B cell (primary cell): ENCODE results near the gene TIAL1. TPM values are rescaled to one million over a fixed set of nuclear protein-coding genes. Genes with fewer than 3 reads are reported as not detected.
"Not testable (repeated sequence)": the region's sequence is repeated elsewhere in the genome, so short reads cannot be mapped to it uniquely, and the experiment has no call there.

Experiments
- ATAC-seq: fragments of 200-7000 bp; cut with Tn5 transposase; one replicate; pipeline ENCODE4 v1.10.0; 2021; ENCODE audit warnings: low read depth, mild to moderate bottlenecking, moderate number of reproducible peaks, moderate library complexity
- CTCF ChIA-PET: fragments of 350-600 bp; sonication (Branson Sonifier 250); formaldehyde crosslinking; loops from one replicate; lab custom pipeline; 2021; ENCODE audit warnings: antibody characterized with exemption, inconsistent platforms; lab: Charles Lee
- POLR2A ChIA-PET: fragments of 350-600 bp; sonication (Branson Sonifier 250); formaldehyde crosslinking; loops from one replicate; lab custom pipeline; 2021; ENCODE audit warnings: antibody characterized with exemption; lab: Charles Lee
- DNase-seq: peaks from one replicate; pipeline ENCODE4 v3.0.0; 2013
- H2AFZ ChIP-seq: 2 replicates; pipeline ENCODE4 v1.6.1; 2012; ENCODE audit warnings: mild to moderate bottlenecking, low read depth, low read length; ENCODE audit not compliant: insufficient read depth, poor library complexity, severe bottlenecking
- H3K27ac ChIP-seq, 2 donors: 1 replicate in 1 of 2; 2 replicates in 1 of 2; pipeline ENCODE4 v1.5.1; 2012 to 2013; ENCODE audit warnings: low read length in 2 of 2, mild to moderate bottlenecking in 2 of 2, moderate library complexity in 1 of 2
- H3K27me3 ChIP-seq, 4 experiments: fragments of 200-600 bp in 1 of 4; sonication (generic) in 1 of 4; replicated peaks in 1 of 4; 1 replicate in 2 of 4; 2 replicates in 2 of 4; pipeline versions ENCODE4 v1.6.1 to v1.7.0; 2013 to 2016; ENCODE audit warnings: low read length in 3 of 4, mild to moderate bottlenecking in 2 of 4, mixed read lengths in 1 of 4, moderate library complexity in 1 of 4; ENCODE audit not compliant: insufficient read depth in 4 of 4, control insufficient read depth in 3 of 4; ENCODE audit errors: control extremely low read depth in 1 of 4
- H3K36me3 ChIP-seq, 2 experiments: replicated peaks in 1 of 2; 1 replicate in 1 of 2; 2 replicates in 1 of 2; pipeline versions ENCODE4 v1.6.1 to v1.7.1; 2013; ENCODE audit warnings: low read length in 1 of 2; ENCODE audit not compliant: insufficient read depth in 2 of 2, control insufficient read depth in 1 of 2; ENCODE audit errors: control extremely low read depth in 1 of 2, extremely low read depth in 1 of 2
- H3K4me1 ChIP-seq, 2 donors: fragments of 200-600 bp in 1 of 2; sonication (generic) in 1 of 2; 1 replicate in 1 of 2; 2 replicates in 1 of 2; pipeline versions ENCODE4 v1.5.1 to v1.6.1; 2013 to 2017; ENCODE audit warnings: low read length in 2 of 2; ENCODE audit not compliant: control insufficient read depth in 2 of 2, insufficient read depth in 2 of 2
- H3K4me2 ChIP-seq: replicated peaks from 2 replicates; pipeline ENCODE3; 2012; ENCODE audit warnings: mild to moderate bottlenecking, low read depth, low read length; ENCODE audit not compliant: poor library complexity, severe bottlenecking
- H3K4me3 ChIP-seq, 5 experiments: fragments of 200-600 bp in 1 of 5; sonication (generic) in 1 of 5; 1 replicate in 3 of 5; 2 replicates in 2 of 5; pipeline versions ENCODE4 v1.5.1 to v1.7.0; 2011 to 2016; ENCODE audit warnings: low read length in 4 of 5, mild to moderate bottlenecking in 4 of 5, low read depth in 2 of 5, control low read depth in 1 of 5, moderate library complexity in 1 of 5; ENCODE audit not compliant: insufficient read depth in 1 of 5; ENCODE audit errors: control extremely low read depth in 1 of 5, extremely low read depth in 1 of 5
- H3K79me2 ChIP-seq: fragments of 200-600 bp; sonication (generic); one replicate; pipeline ENCODE4 v1.6.0; 2016; ENCODE audit warnings: low read length; ENCODE audit not compliant: control insufficient read depth, insufficient read depth
- H3K9ac ChIP-seq: fragments of 200-600 bp; sonication (generic); 2 replicates; pipeline ENCODE4 v1.6.1; 2017; ENCODE audit warnings: mild to moderate bottlenecking, low read length, moderate library complexity
- H3K9me3 ChIP-seq, 3 donors: one replicate each; pipeline versions ENCODE4 v1.6.1 to v1.7.1; 2013; ENCODE audit warnings: low read length in 2 of 3; ENCODE audit not compliant: control insufficient read depth in 2 of 3, insufficient read depth in 1 of 3; ENCODE audit errors: control extremely low read depth in 1 of 3
- H4K20me1 ChIP-seq: 2 replicates; pipeline ENCODE4 v1.6.0; 2012; ENCODE audit warnings: mild to moderate bottlenecking, low read length; ENCODE audit not compliant: insufficient read depth, control insufficient read depth, poor library complexity, severe bottlenecking
- H3K27ac Mint-ChIP-seq: one replicate; pipeline ENCODE4 v1.8.0; 2021; ENCODE audit warnings: mixed read lengths
- H3K27me3 Mint-ChIP-seq: one replicate; pipeline ENCODE4 v1.8.0; 2021; ENCODE audit warnings: mixed read lengths
- H3K4me1 Mint-ChIP-seq: one replicate; pipeline ENCODE4 v1.8.0; 2021; ENCODE audit warnings: mixed read lengths
- H3K4me3 Mint-ChIP-seq: one replicate; pipeline ENCODE4 v1.8.0; 2021; ENCODE audit warnings: mixed read lengths
- H3K9me3 Mint-ChIP-seq: one replicate; pipeline ENCODE4 v1.8.0; 2022; ENCODE audit warnings: mixed read lengths; ENCODE audit not compliant: insufficient read depth
- EZH2 ChIP-seq: IDR thresholded peaks from 2 replicates; pipeline ENCODE4 v1.6.1; 2012; ENCODE audit warnings: borderline replicate concordance, low read depth, mild to moderate bottlenecking, moderate library complexity, low read length; ENCODE audit not compliant: insufficient read depth, poor library complexity, severe bottlenecking
- WGBS: methylation state at CpG from one replicate; pipeline ENCODE4 v1.1.5; 2013; ENCODE audit warnings: missing lambda C conversion rate; ENCODE audit not compliant: insufficient coverage; 5-methylcytosine and 5-hydroxymethylcytosine counted together
- intact Hi-C: fragments of 100-400 bp; cut with micrococcal nuclease; formaldehyde crosslinking; loops from one replicate; pipeline ENCODE4 v1.10.0; 2022
- polyA plus RNA-seq: library from polyadenylated mRNA; depleted of rRNA; stranded (reverse); fragments of >200 nt; gene quantifications from 2 replicates; pipeline ENCODE4 v1.2.3, GENCODE V29; 2012
- total RNA-seq, 2 donors: library from RNA; stranded (reverse); fragments of 120-200 nt in 1 of 2; gene quantifications; 1 replicate in 1 of 2; 2 replicates in 1 of 2; pipeline versions ENCODE4 v1.2.3 to v1.2.4, GENCODE V29; 2013 to 2022
- TF ChIP-seq, protein P1 (sequence below): fragments of 200-600 bp; IDR thresholded peaks from one replicate; pipeline ENCODE4 v1.8.0; 2022; ENCODE audit warnings: antibody characterized with exemption, mild to moderate bottlenecking

TIAL1 gene
- total and polyA plus RNA-seq, 2 donors (not counting 1 experiment from before 2014, with no cell fraction given): 98.5 to 159 TPM

DNA sequence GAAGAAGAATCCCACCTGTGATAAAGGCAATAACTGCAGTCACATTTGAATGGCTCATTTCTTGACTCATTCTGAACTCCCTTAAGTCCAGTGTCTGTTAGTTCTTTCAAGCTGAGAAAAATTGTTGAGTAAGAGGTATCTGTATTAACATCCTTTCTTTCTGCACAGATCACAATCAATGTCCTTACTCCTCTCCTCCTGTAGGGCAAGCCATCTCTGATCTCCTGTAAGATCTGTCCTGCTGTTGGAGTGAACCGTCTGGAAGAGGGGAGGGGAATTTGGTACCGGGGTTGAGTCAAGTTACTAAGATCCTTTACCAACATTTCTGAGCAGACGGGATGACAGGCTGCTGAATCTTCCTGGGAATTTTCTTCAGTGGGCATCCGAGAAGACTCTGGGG is 34.7 kb downstream of the TIAL1 start:
- Histone ChIP-seq H3K79me2 (no peaks in the 10 kb centered on the region), H3K9me3 (no peaks in the 10 kb centered on the region), H3K9ac (no peak overlapping the region), H3K4me3 (no peak overlapping the region), H3K36me3 (no peaks in the 10 kb centered on the region), H3K4me1 (peaks cover 6 to 11% of the 10 kb centered on the region in 2 donors), H3K4me2 (no peak overlapping the region), H4K20me1 (no peaks in the 10 kb centered on the region), H3K27ac (no peak overlapping the region), H2AFZ (no peak overlapping the region), H3K27me3 (no peaks in the 10 kb centered on the region)
- ChIA-PET POLR2A (no interaction called here), CTCF (no interaction called here)
- TF ChIP-seq EZH2: no peak
- TF ChIP-seq, protein P1, sequence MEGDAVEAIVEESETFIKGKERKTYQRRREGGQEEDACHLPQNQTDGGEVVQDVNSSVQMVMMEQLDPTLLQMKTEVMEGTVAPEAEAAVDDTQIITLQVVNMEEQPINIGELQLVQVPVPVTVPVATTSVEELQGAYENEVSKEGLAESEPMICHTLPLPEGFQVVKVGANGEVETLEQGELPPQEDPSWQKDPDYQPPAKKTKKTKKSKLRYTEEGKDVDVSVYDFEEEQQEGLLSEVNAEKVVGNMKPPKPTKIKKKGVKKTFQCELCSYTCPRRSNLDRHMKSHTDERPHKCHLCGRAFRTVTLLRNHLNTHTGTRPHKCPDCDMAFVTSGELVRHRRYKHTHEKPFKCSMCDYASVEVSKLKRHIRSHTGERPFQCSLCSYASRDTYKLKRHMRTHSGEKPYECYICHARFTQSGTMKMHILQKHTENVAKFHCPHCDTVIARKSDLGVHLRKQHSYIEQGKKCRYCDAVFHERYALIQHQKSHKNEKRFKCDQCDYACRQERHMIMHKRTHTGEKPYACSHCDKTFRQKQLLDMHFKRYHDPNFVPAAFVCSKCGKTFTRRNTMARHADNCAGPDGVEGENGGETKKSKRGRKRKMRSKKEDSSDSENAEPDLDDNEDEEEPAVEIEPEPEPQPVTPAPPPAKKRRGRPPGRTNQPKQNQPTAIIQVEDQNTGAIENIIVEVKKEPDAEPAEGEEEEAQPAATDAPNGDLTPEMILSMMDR: no peak
- Mint-ChIP-seq H3K27me3 (no peaks in the 10 kb centered on the region), H3K9me3 (no peaks in the 10 kb centered on the region), H3K27ac (no peak overlapping the region), H3K4me1 (peaks cover 7% of the 10 kb centered on the region), H3K4me3 (no peak overlapping the region)
- 100% methylated on average over 3 of the region's 4 CpGs for WGBS
- DNase-seq: no peak
- no peak for ATAC-seq
- intact Hi-C loops: no loop called here

- ATAC-seq, H3K9me3 Mint-ChIP-seq, H3K27ac ChIP-seq, CTCF ChIA-PET, H3K9ac ChIP-seq, H3K4me2 ChIP-seq, H3K9me3 ChIP-seq, POLR2A ChIA-PET, H3K4me1 ChIP-seq, H4K20me1 ChIP-seq, H3K4me1 Mint-ChIP-seq, H3K36me3 ChIP-seq, intact Hi-C loops, DNase-seq, H3K27me3 ChIP-seq, H3K79me2 ChIP-seq, H3K27ac Mint-ChIP-seq, H3K27me3 Mint-ChIP-seq, H3K4me3 Mint-ChIP-seq, H2AFZ ChIP-seq, H3K4me3 ChIP-seq: not testable (repeated sequence)
- WGBS: over 99% methylated on average over 19 of the region's 33 CpGs
These were observed 37.3 kb downstream of the TIAL1 start for GRCh38 chr10:119559511-119559910.

DNA sequence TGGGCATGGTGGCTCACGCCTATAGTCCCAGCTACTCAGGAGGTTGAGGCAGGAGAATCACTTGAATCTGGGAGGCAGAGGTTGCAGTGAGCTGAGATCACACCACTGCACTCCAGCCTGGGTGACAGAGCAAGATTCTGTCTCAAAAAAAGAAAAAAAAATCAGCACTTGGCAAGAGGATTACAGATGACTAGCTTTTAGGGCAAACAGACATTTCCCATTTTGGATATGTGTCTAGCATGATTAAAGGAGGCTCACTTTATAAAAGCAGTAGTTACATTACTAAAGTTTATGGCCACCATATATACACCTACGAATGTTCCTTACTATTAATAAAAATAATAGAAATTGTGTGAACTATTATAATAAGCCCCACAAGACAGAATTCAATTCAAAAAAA is 40.7 kb downstream of the TIAL1 start:
- ATAC-seq, H4K20me1 ChIP-seq, H3K27me3 ChIP-seq, H3K4me2 ChIP-seq, H3K9me3 Mint-ChIP-seq, H3K27me3 Mint-ChIP-seq, H3K9ac ChIP-seq, CTCF ChIA-PET, H3K27ac Mint-ChIP-seq, H3K27ac ChIP-seq, POLR2A ChIA-PET, DNase-seq, H3K4me3 Mint-ChIP-seq, H3K4me1 Mint-ChIP-seq, H3K79me2 ChIP-seq, H3K4me1 ChIP-seq, H2AFZ ChIP-seq, H3K9me3 ChIP-seq, H3K36me3 ChIP-seq, intact Hi-C loops, H3K4me3 ChIP-seq: not testable (repeated sequence)
- WGBS: 100% methylated on average over 1 of the region's 2 CpGs
